ENCODE data around the gene AHDC1.

Gene AHDC1

DNA sequence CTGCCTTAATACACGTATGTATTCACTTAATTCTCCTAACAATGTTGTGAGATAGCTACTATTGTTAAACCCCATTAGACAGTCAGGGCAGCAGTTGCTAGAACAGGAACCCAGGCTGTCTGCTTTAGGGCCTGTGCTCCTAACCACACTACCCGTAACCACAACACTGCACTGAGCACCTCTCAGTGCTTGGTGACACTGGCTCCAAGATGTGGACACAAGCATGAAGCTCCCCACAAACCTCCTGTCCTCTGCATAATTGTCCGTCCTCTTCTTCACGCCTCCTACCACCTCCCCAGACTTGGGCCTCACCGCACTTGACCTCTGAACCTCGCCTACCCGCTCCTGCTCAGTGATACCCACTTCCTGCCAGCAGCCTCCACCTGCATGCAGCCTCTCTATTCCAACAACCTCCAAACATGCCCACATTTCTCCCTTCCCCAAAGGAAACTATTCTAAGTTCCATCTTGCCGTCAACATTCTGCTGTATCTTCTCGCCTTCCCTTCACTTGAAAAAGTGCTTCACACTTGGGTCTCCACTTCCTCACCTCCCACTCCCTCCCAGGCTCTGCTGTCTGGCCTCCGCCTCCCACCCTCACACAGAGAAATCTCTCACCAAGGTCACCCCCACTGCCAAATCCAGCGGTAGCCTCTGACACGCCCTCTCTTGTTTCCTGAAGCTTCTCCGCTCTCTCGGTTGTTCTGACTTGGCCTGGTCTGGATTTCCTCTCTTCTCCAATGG is 14.6 kb upstream of the AHDC1 start:
- no peaks in the 10 kb centered on the region for H3K9me2 ChIP-seq (replicated peaks; ENCODE audit: insufficient read depth, low read length)
- no peak overlapping the region for H3K4me3 ChIP-seq (ENCODE audit: low read length)
- H3K79me2 ChIP-seq (ENCODE audit: low read length), result no peaks in the 10 kb centered on the region
- H3F3A ChIP-seq (ENCODE audit: insufficient read depth, low read length), result no peaks in the 10 kb centered on the region
- H3K9me3 ChIP-seq (replicated peaks; ENCODE audit: insufficient read depth, low read length), result no peaks in the 10 kb centered on the region
- DNase-seq, result no peak
- H2AFZ ChIP-seq (ENCODE audit: low read length), result no peak overlapping the region
- no peaks in the 10 kb centered on the region for H3K36me3 ChIP-seq (replicated peaks; ENCODE audit: insufficient read depth, low read length)
- no peaks in the 10 kb centered on the region for H3K4me1 ChIP-seq (ENCODE audit: low read length)
- no peak overlapping the region for H3K27ac ChIP-seq (ENCODE audit: low read length)
- H4K20me1 ChIP-seq (ENCODE audit: insufficient read depth, low read length), result no peaks in the 10 kb centered on the region
- H3K4me2 ChIP-seq (ENCODE audit: low read depth, low read length), result no peak overlapping the region
- H3K27me3 ChIP-seq (replicated peaks; ENCODE audit: insufficient read depth, low read length), result no peaks in the 10 kb centered on the region
- TF ChIP-seq EZH2 (optimal IDR thresholded peaks at IDR 0.05; ENCODE audit: low read depth, low read length) (no peak), EZH2phosphoT487 (IDR thresholded peaks at IDR 0.05; ENCODE audit: low read length) (no peak)
- TF ChIP-seq, protein P1, sequence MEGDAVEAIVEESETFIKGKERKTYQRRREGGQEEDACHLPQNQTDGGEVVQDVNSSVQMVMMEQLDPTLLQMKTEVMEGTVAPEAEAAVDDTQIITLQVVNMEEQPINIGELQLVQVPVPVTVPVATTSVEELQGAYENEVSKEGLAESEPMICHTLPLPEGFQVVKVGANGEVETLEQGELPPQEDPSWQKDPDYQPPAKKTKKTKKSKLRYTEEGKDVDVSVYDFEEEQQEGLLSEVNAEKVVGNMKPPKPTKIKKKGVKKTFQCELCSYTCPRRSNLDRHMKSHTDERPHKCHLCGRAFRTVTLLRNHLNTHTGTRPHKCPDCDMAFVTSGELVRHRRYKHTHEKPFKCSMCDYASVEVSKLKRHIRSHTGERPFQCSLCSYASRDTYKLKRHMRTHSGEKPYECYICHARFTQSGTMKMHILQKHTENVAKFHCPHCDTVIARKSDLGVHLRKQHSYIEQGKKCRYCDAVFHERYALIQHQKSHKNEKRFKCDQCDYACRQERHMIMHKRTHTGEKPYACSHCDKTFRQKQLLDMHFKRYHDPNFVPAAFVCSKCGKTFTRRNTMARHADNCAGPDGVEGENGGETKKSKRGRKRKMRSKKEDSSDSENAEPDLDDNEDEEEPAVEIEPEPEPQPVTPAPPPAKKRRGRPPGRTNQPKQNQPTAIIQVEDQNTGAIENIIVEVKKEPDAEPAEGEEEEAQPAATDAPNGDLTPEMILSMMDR (IDR thresholded peaks at IDR 0.05; ENCODE audit: low read length), result no peak
- H3K9ac ChIP-seq (ENCODE audit: low read length), result no peak overlapping the region

DNA sequence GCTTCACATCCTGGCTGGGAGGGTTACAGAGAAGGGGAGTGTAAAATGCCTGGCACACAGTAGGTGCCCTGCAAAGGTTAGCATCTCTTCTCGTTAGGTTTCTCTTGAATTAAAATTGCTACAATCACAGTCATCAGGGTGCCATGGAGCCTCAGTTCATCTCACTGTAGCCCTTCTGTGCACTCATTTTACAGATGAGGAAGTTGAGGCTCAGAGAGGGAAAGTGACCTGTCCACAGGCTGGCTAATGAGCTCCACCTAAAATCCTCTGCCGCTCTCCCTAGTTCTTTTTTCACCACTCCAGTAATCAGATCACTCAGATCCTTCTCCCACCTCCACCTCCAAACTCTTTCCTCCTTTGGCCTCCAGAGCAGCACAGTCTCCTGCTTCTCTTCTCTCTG is 13.5 kb upstream of the AHDC1 start:
- Histone ChIP-seq H3K36me3 (replicated peaks; ENCODE audit: insufficient read depth, low read length) (no peaks in the 10 kb centered on the region), H3K9ac (ENCODE audit: low read length) (no peak overlapping the region), H3K79me2 (ENCODE audit: low read length) (no peaks in the 10 kb centered on the region), H2AFZ (ENCODE audit: low read length) (no peak overlapping the region), H3K9me3 (replicated peaks; ENCODE audit: insufficient read depth, low read length) (no peaks in the 10 kb centered on the region), H4K20me1 (ENCODE audit: insufficient read depth, low read length) (no peaks in the 10 kb centered on the region), H3K27me3 (replicated peaks; ENCODE audit: insufficient read depth, low read length) (no peaks in the 10 kb centered on the region), H3F3A (ENCODE audit: insufficient read depth, low read length) (no peaks in the 10 kb centered on the region), H3K9me2 (replicated peaks; ENCODE audit: insufficient read depth, low read length) (no peaks in the 10 kb centered on the region), H3K27ac (ENCODE audit: low read length) (no peak overlapping the region), H3K4me2 (ENCODE audit: low read depth, low read length) (no peak overlapping the region), H3K4me3 (ENCODE audit: low read length) (no peak overlapping the region), H3K4me1 (ENCODE audit: low read length) (no peaks in the 10 kb centered on the region)
- TF ChIP-seq EZH2phosphoT487 (IDR thresholded peaks at IDR 0.05; ENCODE audit: low read length), result no peak
- TF ChIP-seq EZH2 (optimal IDR thresholded peaks at IDR 0.05; ENCODE audit: low read depth, low read length), result no peak
- TF ChIP-seq, protein P1 (IDR thresholded peaks at IDR 0.05; ENCODE audit: low read length), result no peak
- no peak for DNase-seq

DNA sequence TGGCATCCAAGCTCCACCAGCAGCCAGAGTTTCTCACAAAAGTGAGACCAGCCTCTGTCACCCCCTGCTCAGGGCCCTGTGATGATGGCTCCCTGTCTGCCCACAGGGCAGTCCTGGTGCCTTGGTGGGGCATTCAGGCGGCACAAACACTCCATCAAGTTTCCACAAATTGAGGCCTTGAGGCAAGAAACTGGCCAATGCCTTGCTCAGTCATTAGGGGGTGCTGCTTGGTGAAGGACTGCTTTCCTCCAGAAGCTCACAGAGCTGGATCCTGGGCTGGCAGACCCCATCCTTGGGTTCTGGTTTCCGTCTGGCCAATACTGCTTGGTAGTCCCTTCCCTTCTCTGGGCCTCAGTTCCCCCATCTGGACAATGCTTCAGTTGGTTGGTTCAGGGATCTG is 12.5 kb upstream of the AHDC1 start:
- no peaks in the 10 kb centered on the region for H3K9me2 ChIP-seq (replicated peaks; ENCODE audit: insufficient read depth, low read length)

More for the DNA sequence above, 12.5 kb upstream of the AHDC1 start:
- TF ChIP-seq EZH2phosphoT487 (IDR thresholded peaks at IDR 0.05; ENCODE audit: low read length) (no peak), EZH2 (optimal IDR thresholded peaks at IDR 0.05; ENCODE audit: low read depth, low read length) (no peak)
- TF ChIP-seq, protein P1 (IDR thresholded peaks at IDR 0.05; ENCODE audit: low read length), result no peak
- H3K9me3 ChIP-seq (replicated peaks; ENCODE audit: insufficient read depth, low read length), result no peaks in the 10 kb centered on the region
- H3F3A ChIP-seq (ENCODE audit: insufficient read depth, low read length), result no peaks in the 10 kb centered on the region
- no peak overlapping the region for H3K27ac ChIP-seq (ENCODE audit: low read length)
- no peak overlapping the region for H2AFZ ChIP-seq (ENCODE audit: low read length)
- no peak overlapping the region for H3K9ac ChIP-seq (ENCODE audit: low read length)
- no peaks in the 10 kb centered on the region for H3K27me3 ChIP-seq (replicated peaks; ENCODE audit: insufficient read depth, low read length)
- no peak overlapping the region for H3K4me2 ChIP-seq (ENCODE audit: low read depth, low read length)
- DNase-seq, result no peak
- no peaks in the 10 kb centered on the region for H3K4me1 ChIP-seq (ENCODE audit: low read length)
- H3K79me2 ChIP-seq (ENCODE audit: low read length), result no peaks in the 10 kb centered on the region
- H3K4me3 ChIP-seq (ENCODE audit: low read length), result no peak overlapping the region
- no peaks in the 10 kb centered on the region for H3K36me3 ChIP-seq (replicated peaks; ENCODE audit: insufficient read depth, low read length)
- no peaks in the 10 kb centered on the region for H4K20me1 ChIP-seq (ENCODE audit: insufficient read depth, low read length)

Measured in MM.1S (cell line).